ENCODE data around the gene SYNJ2.
A peak's percentile ranks its signal among the peaks of the same experiment; 100 is the strongest.
"Not testable (repeated sequence)": the region's sequence is repeated elsewhere in the genome, so short reads cannot be mapped to it uniquely, and the experiment has no call there.

The SYNJ2 gene

DNA sequence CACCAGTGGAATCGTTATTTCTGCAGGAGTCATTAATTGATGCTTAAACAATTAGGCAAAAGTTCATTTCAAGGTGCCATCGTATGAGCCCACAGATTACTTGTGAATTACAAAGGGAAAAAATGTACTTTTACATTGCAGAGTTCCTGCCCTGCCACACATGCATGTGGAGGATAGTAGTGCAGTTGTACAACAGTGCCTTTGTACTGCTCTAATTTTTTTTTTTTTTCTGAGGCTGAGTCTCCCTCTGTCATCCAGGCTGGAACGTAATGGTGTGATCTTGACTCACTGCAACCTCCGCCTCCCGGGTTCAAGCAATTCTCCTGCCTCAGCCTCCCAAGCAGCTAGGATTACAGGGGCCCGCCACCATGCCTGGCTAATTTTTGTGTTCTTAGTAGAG is 26.0 kb upstream of the SYNJ2 start:
- no peak for DNase-seq

DNA sequence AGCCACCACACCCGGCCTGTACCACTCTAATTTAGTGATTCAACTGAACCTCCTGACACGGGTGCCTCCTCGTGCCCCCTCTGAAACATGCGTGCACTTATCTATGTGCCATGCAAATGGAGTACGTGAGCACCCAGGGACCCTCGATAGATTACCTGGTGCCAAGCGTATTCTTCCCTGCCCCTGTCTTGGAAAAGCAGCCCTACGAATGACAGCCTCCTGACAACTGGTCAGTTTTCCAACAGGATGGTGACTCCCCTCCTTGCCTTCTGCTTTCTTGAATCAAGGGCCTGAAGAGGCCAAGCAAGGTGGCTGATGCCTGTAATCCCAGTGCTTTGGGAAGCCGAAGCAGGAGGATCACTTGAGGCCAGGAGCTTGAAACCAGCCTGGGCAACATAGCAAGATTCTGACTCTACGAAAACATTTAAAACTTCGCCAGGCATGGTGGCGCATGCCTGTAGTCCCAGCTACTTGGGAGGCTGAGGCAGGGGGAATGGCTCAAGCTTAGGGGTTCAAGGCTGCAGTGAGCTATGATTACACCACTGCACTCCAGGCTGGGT is 25.4 kb upstream of the SYNJ2 start:
- DNase-seq = no peak

DNA sequence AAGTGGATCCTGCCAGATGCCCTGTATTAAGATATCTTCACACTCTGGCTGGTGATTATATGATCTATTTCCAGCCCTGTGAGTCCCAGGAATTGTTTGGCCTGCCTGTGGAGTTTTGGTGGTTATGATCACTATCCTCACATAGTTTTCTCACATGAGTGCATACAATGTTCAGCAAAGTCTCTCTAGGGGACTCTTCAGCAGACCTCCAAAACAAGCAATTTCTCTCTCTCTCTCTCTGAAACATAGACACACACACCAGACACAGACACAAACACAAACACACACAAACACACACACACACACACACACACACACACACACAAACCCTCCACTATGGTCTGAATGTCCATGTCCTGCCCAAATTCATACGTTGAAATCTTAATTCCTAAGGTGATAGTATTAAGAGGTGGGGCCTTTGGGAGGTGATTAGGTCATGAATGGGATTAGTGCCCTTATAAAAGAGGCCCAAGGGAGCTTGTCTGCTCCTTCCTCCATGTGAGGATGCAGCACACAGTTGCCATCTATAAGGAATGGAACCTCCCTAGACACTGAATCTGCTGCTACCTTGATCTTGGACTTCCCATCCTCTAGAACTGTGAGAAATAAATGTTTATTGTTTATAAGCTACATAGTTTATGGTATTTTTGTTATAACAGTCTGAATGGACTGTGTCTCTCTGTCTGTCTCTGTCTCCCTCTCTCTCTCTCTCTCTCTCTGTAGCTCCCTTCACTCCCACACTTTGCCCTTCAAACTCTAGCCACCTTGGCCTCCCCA is 22.0 kb upstream of the SYNJ2 start:
- DNase-seq = no peak

DNA sequence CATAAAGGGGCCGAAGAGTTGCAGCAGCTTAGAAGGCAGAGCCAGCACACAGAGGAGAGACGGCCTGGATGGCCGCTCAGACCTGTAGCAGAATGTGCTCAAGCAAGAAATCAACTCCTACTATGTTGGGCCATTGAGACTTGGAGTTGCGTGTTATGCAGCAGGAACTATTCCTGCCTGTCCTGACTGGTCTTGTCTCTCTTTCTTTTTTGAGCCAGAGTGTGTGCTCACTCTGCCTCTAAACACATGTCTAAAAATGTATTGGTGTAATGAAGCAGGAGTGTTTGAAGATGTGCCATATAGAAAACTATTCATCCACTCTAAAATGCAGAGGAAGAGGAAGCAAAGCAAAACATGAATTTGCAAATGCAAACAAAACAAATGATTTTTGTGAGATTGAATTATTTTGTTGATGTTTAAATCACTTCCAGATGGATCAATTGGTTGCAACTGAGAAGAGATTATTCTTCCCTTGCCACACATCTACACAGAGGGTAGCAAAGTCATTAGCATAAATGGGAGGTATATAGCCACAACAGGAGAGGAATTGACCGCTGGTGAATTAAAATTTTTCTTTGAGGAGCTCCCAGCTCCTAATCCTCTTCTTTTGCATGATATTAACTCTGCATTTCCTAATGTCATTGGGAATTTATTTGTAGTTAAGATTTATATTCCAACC is 20.4 kb upstream of the SYNJ2 start:
- no peak for DNase-seq

DNA sequence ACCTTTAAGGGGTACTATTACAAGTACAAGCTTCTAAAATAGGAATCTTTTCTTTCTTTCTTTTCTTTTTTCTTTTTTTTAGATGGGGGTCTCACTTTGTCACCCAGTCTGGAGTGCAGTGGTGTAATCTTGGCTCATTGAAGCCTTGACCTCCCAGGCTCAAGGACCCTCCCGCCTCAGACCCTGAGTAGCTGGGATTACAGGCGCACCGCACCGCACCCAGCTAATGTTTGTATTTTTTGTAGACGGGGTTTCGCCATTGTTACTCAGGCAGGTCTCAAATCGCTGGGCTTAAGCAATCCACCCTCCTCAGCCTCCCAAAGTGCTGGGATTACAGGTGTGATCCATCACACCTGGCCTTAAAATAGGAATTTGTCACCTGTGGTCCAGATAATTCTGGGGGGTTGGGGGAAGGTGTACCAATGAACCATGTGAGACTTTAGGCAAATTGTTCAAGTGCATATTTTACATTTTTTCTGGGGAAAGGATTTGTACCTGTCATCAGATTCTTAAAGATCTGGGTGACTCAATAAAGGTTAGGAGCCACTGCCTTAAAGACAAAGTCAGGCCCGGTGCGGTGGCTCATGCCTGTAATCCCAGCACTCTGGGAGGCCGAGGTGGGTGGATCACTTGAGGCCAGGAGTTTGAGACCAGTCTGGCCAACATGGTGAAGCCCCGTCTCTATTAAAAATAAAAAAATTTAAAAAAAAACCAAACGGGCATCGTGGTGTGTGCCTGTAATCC is 19.7 kb upstream of the SYNJ2 start:
- no peak for DNase-seq

DNA sequence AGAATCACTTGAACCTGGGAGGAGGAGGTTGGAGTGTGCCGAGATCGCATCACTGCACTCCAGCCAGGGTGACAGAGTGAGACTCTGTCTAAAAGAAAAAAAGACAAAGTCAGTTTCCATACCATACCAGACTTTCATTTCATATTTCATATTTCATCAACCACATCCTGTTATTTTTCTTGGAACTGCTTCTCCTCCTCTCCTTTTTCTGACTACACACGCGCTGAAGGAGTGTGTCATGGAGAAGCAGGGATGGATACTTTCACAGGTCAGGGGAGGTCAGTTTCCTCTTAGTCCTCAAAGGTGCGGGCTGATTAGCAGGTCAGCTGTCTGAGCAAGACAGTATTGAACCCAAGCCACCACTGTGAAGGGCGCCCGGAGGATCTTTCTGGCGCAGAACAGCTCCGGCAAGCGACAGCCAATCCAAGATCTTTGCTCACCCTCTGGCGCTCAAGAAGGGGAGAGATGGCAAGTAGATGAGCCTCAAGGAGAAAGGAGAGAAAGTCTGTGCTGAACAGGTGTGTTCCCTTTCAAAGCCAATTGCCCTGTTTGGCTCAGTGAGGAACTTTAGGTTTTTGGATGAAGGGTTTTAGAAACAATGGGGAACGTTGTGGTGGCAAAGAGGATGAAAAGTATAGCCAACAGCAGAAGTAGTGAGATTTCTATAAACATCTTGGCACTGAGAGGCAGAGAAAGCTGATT is 18.9 kb upstream of the SYNJ2 start:
- peak; percentile 80 for DNase-seq

GRCh38 chr6:157964100-157964499 is 17.6 kb upstream of the SYNJ2 start:
- DNase-seq = peak; percentile 80

DNA sequence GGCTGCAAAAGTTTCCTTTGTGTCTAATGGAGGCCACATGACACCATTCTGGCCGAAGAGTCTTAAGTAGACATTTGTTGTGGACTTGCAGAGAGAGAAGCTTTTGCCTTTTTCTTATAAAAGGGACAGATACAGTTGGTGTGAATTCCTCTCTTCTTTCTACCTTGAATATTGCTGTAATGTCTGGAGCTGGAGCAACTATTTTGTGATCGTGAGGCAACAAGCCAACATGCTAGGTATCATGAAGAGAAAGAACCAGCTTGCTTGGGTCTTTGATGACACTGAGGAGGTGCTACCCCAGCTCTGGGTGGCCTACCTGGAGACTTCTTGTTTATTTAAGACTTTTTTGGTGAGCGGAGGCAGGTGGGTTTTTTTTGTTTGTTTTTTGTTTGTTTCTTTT is 16.3 kb upstream of the SYNJ2 start:
- DNase-seq = no peak

DNA sequence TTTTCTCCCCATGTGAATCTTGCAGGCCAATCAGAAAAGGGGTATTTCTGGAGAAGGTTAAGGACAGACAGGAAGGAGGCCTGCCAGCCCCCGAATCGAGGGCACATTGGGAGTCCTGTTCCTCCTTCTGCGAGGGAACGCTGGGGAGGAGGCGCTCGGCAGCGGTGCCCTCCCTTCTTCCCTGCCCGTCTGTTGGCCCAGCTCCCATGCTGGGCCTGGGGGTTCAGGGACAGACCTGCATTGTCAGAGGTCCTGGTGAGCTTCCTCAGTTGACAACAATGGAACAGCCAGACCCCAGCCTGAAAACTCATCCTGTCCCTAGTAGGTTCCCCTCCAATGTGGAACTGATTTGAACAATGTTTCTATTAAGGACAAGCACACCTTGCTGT is 15.1 kb upstream of the SYNJ2 start:
- DNase-seq = no peak

DNA sequence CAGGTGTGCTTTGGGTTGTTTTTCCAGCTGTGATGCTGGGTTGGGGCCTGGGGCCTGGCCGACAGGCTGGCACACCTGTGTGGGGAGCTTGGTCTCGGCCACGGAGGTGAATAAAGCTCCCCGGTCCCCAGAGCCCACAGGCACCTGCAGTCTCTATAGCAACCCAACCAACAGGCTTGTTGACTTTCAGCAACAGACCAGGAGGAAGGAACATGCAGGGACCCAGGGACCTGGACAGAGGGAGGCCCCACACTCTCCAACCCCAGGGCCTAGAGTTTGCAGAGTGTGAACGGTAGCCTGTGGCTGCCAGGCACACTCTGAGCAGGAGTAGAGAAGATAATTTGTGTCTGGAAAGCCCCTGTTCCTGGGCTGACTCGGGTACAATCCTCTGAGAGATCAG is 14.6 kb upstream of the SYNJ2 start:
- no peak for DNase-seq

DNA sequence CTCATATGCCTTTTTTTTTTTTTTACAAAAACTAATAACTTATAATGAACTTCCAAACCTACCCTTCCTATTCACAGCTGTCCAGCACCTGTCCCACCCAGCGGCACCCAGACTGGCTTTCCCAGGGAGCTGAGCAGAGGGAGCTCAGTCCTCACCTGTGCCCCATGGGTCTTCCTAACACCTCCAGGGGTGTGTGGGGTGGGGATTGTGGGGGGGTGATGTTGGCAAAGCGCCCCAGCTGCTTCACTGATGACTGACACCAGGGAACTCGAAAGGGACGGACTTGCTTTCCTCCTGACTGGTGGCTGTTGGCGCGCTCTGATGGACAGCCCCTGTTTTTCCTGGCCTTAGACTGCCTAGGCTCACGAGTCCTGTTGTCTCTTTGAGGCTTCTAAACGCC is 14.2 kb upstream of the SYNJ2 start:
- no peak for DNase-seq

- not testable (repeated sequence) for DNase-seq
These were observed 9.5 kb upstream of the SYNJ2 start for GRCh38 chr6:157972177-157972576.

DNA sequence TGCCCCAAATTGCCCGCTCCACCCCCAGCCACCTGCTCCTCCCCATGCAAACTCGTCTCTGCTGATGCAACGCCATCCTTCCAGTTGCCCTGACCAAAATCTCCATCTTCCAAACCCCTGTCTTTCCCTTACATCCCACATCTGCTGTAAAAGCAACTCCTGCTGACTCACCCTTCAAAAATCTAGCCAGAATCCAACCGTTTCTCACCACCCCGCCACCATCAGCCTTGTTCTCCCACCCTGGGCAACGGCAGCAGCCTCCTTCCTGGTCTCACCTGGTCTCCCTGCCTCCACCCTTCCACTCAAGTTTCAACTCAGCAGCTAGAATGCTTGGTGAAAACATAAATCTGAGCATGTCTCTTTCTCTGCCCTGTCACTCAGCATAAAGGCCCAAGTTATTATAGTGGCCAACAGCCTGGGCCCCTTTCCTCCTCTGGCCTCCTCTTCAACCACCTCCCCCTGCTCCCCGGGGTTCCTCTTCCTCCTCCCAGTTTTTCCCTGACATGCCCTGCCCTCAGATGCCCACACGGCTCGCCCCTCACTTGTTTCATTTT is 7.2 kb upstream of the SYNJ2 start:
- DNase-seq = no peak

- no peak for DNase-seq
These were observed 6.7 kb upstream of the SYNJ2 start for GRCh38 chr6:157974967-157975366.

DNA sequence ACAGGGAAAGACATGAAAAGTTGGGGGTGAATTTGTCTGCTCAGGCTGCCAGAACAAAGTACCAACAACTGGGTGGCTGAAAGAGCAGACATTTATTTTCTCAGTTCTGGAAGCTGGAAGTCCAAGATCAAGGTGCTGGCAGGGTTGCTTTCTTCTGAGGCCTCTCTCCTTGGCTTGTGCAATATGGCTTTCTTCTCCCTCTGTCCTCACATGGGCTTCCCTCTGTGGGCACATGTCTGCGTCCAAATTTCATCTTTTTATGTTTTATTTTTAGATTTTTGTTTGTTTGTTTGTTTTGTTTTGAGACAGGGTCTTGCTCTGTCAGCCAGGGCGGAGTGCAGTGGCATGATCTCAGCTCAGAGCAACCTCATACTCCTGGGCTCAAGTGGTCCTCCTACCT is 6.2 kb upstream of the SYNJ2 start:
- DNase-seq = no peak

- no peak for DNase-seq
These were observed 5.1 kb upstream of the SYNJ2 start for GRCh38 chr6:157976345-157977175.

- DNase-seq = no peak
These were observed 4.4 kb upstream of the SYNJ2 start for GRCh38 chr6:157977176-157977804.

DNA sequence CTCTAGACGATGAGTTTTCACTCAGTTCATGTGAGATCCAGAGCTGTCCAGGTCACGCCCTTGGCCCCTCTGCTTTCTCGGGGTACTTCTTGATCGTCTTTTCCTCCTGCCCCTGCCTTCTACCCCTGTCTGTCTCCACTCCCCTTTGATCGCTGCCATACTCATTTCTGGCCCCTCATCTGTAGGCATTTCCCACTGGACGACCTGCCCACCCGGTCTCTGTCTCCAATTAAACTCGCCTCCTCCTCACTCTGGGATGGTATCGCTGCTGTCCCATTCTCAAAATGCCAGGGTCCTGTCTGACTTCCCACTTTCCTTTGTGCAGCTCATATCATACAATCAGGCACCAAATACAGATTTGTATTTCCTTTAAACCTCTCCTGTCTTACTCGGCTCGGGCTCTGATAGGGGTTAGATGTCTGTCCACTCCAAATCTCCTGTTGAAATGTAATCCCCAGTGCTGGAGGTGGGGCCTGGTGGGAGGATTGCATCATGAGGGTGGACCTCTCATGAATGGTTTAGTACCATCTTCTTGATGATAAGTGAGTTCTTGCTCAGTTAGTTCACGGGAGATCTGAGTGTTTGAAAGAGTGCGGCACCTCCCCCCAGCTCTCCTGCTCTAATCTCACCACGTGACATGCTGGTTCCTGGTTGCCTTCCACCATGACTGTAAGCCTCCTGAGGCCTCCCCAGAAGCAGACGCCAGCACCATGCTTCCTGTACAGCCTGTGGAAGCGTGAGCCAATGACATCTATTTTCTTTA is 3.5 kb upstream of the SYNJ2 start:
- peak; percentile 85 for DNase-seq

- DNase-seq = no peak
These were observed 1.2 kb upstream of the SYNJ2 start for GRCh38 chr6:157980288-157981131.

DNA sequence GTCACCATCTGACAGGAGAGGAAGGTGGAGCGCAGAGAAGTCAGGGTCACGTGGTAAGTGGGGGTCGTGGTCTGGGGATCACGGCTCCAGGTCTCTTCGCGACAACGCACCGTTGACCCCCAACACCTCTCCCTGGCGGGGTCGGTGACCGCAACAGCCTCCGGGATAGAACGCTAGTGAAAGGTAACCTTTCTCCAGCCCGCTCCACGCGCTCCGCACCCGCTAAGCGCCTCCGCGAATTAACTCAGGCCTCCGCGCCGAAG is 600 bp upstream of the SYNJ2 start:
- DNase-seq = no peak
